Mesodermal cell (in vitro differentiated cells): ENCODE results near the gene C6orf89.
"Not testable (repeated sequence)": the region's sequence is repeated elsewhere in the genome, so short reads cannot be mapped to it uniquely, and the experiment has no call there.

Experiments
- H3K27ac ChIP-seq: 2 replicates; pipeline ENCODE4 v1.7.0; 2013; ENCODE audit warnings: mild to moderate bottlenecking, low read depth, low read length, moderate library complexity; ENCODE audit not compliant: severe bottlenecking
- H3K36me3 ChIP-seq: 2 replicates; pipeline ENCODE4 v1.7.1; 2013; ENCODE audit warnings: mild to moderate bottlenecking, low read length, moderate library complexity; ENCODE audit not compliant: control insufficient read depth, insufficient read depth
- H3K4me1 ChIP-seq: one replicate; pipeline ENCODE4 v1.7.1; 2013; ENCODE audit warnings: mild to moderate bottlenecking, low read length; ENCODE audit not compliant: insufficient read depth, control insufficient read depth, poor library complexity, severe bottlenecking
- H3K4me3 ChIP-seq: 2 replicates; pipeline ENCODE4 v1.7.0; 2013; ENCODE audit warnings: low read length, control low read depth, mild to moderate bottlenecking; ENCODE audit not compliant: insufficient read depth, poor library complexity, severe bottlenecking; ENCODE audit errors: extremely low read depth
- H3K9me3 ChIP-seq: 2 replicates; pipeline ENCODE4 v1.7.1; 2013; ENCODE audit warnings: mild to moderate bottlenecking, low read length, moderate library complexity; ENCODE audit not compliant: control insufficient read depth
- WGBS, 2 experiments: methylation state at CpG; one replicate each; pipeline ENCODE4 v1.1.5; 2013; ENCODE audit warnings: missing lambda C conversion rate in 2 of 2; ENCODE audit not compliant: insufficient coverage in 2 of 2; 5-methylcytosine and 5-hydroxymethylcytosine counted together

C6orf89 gene

DNA sequence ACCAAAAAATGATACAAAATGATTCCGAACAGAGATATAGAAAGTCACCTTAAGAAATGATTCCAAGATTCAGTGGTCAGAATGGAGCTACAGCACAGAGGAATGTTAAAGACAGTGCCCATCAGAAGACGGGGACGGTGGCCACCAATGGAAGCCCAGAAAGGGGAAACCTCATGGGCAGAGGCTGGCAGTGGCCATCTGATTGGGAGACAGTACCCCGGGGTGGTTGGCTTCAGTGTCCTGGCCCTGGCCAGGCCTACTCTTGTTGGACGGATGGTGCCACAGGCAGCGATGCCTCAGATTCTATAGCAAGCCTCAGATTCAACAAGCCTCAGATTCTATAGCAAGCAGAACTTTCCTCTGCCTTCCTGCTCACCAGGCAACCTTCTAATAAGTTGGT lies 52.1 kb downstream of the C6orf89 start:
- H3K9me3 ChIP-seq: no peaks in the 10 kb centered on the region
- 94 to 95% methylated on average over 4 to 6 of the region's 6 CpGs for WGBS, 2 experiments
- no peak overlapping the region for H3K27ac ChIP-seq
- H3K4me3 ChIP-seq: no peak overlapping the region
- H3K4me1 ChIP-seq: peaks cover 9% of the 10 kb centered on the region
- no peaks in the 10 kb centered on the region for H3K36me3 ChIP-seq

GRCh38 chr6:36938536-36938935 lies 52.8 kb downstream of the C6orf89 start:
- no peak overlapping the region for H3K27ac ChIP-seq
- WGBS, 2 experiments: 82 to 97% methylated on average over 4 of the region's 4 CpGs
- no peak overlapping the region for H3K4me3 ChIP-seq
- no peaks in the 10 kb centered on the region for H3K36me3 ChIP-seq
- H3K9me3 ChIP-seq: no peaks in the 10 kb centered on the region
- H3K4me1 ChIP-seq: peaks cover 9% of the 10 kb centered on the region

- H3K9me3 ChIP-seq, H3K4me1 ChIP-seq, H3K27ac ChIP-seq, H3K4me3 ChIP-seq, H3K36me3 ChIP-seq: not testable (repeated sequence)
- WGBS, 2 experiments: 88 to 100% methylated on average over 2 to 3 of the region's 5 CpGs
Observed at GRCh38 chr6:36939005-36939404, 53.3 kb downstream of the C6orf89 start.

- H3K4me3 ChIP-seq: no peak overlapping the region
- no peak overlapping the region for H3K27ac ChIP-seq
- H3K4me1 ChIP-seq: peaks cover 9% of the 10 kb centered on the region
- no peaks in the 10 kb centered on the region for H3K9me3 ChIP-seq
- no peaks in the 10 kb centered on the region for H3K36me3 ChIP-seq
- 86 to 95% methylated on average over 9 to 10 of the region's 10 CpGs for WGBS, 2 experiments
Observed at GRCh38 chr6:36940027-36940426, 54.3 kb downstream of the C6orf89 start.

- not testable (repeated sequence) for H3K9me3 ChIP-seq, H3K4me1 ChIP-seq, H3K36me3 ChIP-seq, H3K4me3 ChIP-seq, H3K27ac ChIP-seq
- WGBS, 2 experiments: 79 to 88% methylated on average over 2 to 3 of the region's 40 CpGs
Observed at GRCh38 chr6:36941561-36941960, 55.8 kb downstream of the C6orf89 start.

- H3K4me3 ChIP-seq, H3K4me1 ChIP-seq, H3K36me3 ChIP-seq, H3K27ac ChIP-seq, H3K9me3 ChIP-seq: not testable (repeated sequence)
- WGBS, 2 experiments: no CpG with 5 or more reads among the region's 2 CpGs
Observed at GRCh38 chr6:36942329-36942728, 56.6 kb downstream of the C6orf89 start.

- Histone ChIP-seq H3K27ac (no peak overlapping the region), H3K4me3 (no peak overlapping the region), H3K9me3 (no peaks in the 10 kb centered on the region), H3K36me3 (no peaks in the 10 kb centered on the region), H3K4me1 (peaks cover 9% of the 10 kb centered on the region)
- 82 to 90% methylated on average over 5 of the region's 5 CpGs for WGBS, 2 experiments
Observed at GRCh38 chr6:36944650-36945049, 58.9 kb downstream of the C6orf89 start.

GRCh38 chr6:36945301-36945700 lies 59.5 kb downstream of the C6orf89 start:
- H3K36me3 ChIP-seq: no peaks in the 10 kb centered on the region
- H3K4me1 ChIP-seq: peaks cover 13% of the 10 kb centered on the region
- WGBS, 2 experiments: 60 to 67% methylated on average over 1 of the region's 4 CpGs
- no peak overlapping the region for H3K27ac ChIP-seq
- no peak overlapping the region for H3K4me3 ChIP-seq
- no peaks in the 10 kb centered on the region for H3K9me3 ChIP-seq

GRCh38 chr6:36946526-36946925 lies 60.8 kb downstream of the C6orf89 start:
- Histone ChIP-seq H3K4me3 (no peak overlapping the region), H3K36me3 (no peaks in the 10 kb centered on the region), H3K27ac (no peak overlapping the region), H3K9me3 (no peaks in the 10 kb centered on the region), H3K4me1 (peaks cover 13% of the 10 kb centered on the region)
- 92 to 100% methylated on average over 4 of the region's 4 CpGs for WGBS, 2 experiments

GRCh38 chr6:36947570-36948351 lies 62.0 kb downstream of the C6orf89 start:
- Histone ChIP-seq H3K27ac (no peak overlapping the region), H3K4me1 (peaks cover 13% of the 10 kb centered on the region), H3K9me3 (no peaks in the 10 kb centered on the region), H3K4me3 (no peak overlapping the region), H3K36me3 (no peaks in the 10 kb centered on the region)
- WGBS, 2 experiments: 88 to 89% methylated on average over 7 to 12 of the region's 12 CpGs

GRCh38 chr6:36949076-36949475 lies 63.3 kb downstream of the C6orf89 start:
- not testable (repeated sequence) for H3K27ac ChIP-seq
- 87 to 94% methylated on average over 6 of the region's 9 CpGs for WGBS, 2 experiments

More at GRCh38 chr6:36949076-36949475, 63.3 kb downstream of the C6orf89 start:
- peaks cover 13% of the 10 kb centered on the region for H3K4me1 ChIP-seq
- H3K36me3 ChIP-seq, H3K9me3 ChIP-seq, H3K4me3 ChIP-seq: not testable (repeated sequence)
